CD4-positive, alpha-beta T cell treated with Interleukin-1 beta for 1 hour (primary cell): ENCODE results near the gene ARSB.
"Not testable (repeated sequence)": the region's sequence is repeated elsewhere in the genome, so short reads cannot be mapped to it uniquely, and the experiment has no call there.

Source experiments
- DNase-seq, 2 donors: peaks; one replicate each; pipeline ENCODE4 v3.0.0-alpha.2; 2020 to 2022

ARSB gene

DNA sequence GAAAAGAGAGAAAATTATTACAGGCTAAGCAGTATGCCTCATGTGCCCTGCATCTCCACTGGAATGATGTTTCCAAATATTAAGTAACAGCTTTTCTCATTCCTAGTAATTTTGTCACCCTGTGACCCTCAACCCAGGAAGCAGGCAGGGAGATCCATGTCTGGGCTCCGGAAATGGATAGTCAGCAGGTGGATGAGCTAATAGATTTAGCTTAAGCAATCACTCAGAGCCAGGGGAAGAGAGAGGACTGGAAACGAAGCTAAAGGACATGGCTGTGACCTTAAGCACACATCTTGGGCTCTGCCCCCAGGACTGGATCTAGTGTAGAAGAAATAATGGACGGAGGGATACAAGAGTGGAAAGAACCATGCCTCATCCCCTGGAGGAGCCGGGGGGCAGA is 89.5 kb downstream of the ARSB start:
- DNase-seq = no peak

DNA sequence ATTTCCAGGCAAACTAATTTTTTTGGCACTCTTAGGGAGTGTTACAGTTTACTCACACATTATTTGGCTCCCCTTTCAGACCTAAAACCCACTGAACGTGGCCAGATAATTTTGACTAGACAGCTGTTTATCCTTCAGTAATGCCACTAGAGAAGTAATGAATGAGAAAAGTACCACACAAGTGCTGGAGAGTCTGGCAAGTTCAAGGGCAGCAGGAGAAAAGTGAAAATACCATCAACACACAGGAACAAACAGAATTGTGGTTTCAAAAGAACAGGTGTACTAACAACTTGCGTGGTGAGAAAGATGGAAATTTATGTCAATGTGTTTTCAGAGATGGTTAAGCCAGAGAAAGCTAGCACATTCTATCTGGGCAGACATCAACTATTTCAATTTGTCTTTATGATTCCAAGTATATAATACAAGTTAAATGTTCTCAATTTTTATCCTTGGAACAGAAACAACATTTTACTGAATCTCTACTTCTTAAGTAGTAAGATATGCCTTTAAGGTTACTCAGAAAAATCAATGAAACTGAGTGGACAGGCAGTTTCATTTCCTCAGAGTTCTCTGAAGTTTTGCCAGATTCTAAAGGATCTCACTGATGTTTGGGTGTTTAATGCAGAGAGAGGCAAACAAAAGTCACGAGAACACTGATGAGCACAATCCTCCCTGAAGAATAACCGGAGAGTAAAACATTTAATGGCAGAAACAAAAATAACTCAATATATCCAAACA is 91.0 kb downstream of the ARSB start:
- DNase-seq = no peak

DNA sequence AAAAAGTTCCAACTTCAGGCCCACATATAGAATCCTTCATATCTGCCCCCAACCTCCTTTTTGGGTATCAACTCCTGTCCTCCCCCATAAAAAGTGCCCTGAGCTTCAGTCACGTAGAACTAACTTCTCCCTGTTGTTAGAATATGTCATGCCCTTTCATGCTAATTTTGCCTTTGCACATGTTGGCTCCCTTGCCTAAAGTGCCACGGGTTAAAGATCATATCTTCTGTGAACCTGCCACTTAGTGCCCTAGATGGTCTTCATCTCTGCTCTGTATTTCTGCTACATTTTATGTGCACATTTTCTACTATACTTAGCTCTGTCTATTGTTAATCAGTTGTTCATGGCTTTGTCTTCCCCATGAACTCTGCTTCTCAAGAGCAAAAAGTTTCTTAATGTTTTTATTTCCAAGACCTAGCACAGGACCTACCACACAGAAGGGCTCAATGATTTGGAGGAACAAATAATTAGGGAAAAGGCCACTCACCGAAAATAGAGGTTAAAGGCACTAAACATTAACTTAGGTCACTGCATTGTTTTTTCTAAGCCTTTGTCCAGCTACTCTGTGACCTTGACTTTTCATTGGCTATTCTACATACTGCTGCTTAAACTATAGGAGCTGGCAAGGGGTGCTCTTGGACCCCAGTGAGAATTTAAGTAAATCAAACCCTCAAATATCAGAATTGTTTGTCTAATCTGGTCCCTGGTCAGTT is 94.3 kb downstream of the ARSB start:
- no peak for DNase-seq

DNA sequence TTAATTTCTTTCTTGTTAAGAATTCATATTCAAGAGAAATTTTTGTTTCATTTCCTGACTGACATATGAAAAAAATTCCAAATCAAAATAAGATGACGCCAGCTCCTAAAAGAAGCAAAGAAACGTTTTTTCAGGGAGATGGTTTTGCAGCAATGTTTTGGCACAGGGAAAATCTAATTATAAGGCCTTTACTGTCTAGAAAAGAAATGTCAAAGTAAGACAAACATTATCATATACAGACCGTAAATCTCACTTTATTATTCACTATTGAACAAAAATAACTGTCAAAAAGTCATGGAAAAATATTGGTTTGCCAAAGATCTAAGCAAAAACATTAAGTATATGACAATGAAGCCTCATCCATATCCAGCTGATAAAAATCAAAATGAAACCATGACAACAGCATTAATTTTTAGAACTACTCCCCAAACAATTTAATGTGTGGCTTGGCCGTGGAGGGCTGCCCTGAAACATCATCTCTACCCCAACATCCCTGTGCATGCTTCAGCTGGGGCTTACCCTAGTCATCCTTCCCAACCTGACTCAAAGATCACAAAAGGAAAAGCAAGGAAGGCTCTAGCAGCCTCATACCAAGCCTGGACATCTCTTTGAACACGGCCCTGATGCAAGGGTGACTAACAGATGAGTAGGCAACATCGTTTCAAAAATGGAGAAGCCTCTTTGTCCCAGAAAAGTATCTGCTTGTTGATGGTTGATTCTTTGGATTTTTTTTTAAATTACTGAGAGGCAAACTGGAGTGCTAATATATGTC is 95.6 kb downstream of the ARSB start:
- DNase-seq = no peak

DNA sequence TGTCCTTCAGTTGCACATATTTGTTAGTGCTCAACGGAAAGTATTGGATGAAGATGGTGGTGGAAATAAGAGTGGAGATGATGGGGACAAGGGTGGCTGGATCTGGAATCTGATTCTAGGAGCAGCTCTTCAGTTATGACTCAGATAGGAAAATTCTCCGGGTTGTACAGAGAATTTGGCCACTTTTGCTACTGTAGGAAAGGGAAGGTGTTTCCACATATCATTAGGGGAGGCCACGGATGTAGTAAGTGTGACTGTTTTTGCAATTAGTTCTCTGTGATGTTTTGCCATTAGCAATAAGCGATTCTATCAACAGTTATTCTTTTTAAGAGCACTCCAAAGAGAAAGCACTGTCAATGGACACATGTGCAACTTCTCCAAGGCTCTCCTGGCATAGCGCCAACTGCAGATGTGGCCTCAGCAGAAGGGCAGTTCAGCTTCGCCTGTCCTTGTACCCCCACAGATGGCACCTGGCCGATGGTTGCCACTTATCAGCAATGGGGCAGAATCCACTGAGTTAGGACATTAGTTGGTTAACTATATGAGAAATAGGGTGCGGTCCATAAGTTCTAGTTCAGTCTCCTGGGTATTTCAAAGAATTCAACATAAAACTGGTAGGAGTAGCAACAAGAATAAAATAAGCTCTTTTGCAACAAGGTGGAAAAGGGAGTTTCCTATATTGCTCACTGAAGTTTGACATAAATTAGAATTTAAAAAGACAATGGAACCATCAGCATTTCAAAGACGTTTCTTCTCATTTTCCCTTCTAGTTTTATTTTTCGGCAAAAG is 96.3 kb downstream of the ARSB start:
- no peak for DNase-seq

DNA sequence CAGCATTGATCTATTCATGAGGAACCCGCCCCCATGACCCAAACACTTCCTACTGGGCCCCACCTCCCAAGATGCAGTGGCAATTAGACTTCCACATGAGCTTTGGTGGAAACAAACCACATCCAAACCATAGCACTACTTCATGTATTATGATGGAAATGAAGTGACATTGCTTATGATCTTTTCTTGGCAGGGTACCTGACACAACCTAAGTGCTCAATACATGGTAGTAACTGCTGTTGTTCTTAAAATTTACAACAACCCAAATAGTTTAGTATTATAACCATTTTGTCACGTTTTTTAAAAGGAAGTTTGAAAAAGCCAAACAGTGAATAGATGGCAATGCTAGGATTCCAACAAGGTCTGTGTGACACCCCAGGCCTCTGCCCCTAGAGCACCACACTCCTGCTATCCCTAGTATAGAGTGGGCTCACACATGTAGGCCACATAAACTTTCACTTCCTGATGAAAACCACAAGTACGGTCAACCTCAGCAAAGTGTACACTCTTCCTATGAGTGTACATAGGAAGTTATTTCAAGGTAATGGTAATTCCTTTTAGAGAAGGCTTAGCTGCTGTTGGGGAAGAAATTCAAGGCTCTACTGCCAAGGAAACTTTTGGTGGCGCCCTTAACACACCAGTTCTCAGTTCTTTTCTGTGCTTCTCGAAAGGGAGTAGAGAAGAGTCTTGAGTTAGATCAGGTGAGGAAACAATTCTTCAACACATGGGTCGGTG is 97.6 kb downstream of the ARSB start:
- DNase-seq = peak in 1 of 2 donors; percentile 9

DNA sequence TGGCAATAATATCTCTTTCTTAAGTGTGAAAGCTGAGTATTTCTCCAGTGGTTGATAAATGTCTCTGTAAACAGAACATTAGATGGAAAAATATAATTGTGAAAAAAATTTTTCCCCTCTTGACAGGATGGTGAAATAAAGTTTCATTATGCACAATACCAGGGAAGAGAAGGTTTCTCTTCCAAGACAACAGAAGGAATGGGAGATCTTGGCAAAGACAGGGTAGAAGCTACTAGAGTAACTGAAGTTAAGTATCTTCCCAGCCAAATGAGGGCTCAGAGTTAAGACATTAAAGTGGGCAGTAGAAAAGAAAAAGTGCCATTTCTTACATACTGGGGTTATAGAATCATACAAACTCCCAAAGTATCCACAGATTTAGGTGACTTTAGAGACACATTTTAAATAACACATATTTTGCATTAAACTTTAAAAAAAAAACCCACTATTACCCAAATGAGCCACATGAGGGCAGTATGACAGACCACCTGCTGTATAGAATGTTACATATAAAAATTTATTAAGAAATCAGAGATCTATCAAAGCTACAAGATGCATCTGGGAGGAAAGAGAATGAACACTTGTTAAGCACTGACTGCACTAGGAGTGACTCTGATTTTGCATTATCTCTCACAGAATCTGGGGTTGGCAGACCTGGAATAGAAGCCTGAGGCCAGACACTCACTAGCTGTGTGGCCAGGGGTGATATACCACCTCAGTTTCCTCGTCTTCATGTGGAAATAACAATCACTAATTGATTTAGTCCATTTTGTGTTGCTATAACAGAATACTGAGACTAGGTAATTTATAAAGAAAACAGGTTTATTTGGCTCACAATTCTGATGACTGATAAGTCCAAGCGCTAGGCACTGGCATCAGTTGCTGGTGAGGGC is 98.5 kb downstream of the ARSB start:
- DNase-seq = no peak

DNA sequence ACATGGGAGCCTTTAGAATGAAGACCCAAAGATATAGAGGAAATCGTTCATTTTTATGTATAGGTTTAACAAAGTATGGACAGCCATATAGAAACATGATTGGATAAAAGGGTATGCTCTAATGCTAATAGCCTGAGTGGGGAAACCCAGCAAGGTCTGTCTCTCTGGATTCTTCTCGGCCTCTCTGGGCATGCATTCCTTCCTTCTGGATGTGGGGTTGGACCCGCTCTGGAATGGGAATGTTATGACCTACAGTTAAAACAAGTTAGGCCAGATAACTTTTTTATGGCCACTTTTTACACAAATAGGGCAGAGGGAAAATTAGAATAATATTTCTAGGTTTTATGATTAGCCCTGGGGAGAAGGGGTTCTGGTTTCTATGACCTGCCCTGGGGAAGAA is 103.2 kb downstream of the ARSB start:
- no peak for DNase-seq

DNA sequence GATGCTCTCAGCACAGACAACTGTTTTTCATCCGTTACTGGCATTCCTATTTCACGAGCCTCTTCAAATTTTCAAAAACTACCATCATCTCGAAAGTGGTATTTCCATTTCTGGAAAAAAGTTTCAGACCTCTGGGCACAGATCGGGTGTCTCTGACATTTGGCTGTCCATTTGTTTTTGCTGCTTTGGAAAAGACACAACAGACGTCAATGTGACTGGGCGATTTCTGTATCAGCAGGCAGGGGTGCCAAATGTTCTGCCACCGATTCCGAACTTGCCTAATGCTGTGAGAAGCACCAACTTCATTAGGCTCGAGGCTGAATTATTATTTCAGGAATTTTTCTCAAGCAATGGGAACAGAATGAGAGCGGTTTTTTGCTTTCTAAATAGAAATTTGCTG is 105.6 kb downstream of the ARSB start:
- no peak for DNase-seq

DNA sequence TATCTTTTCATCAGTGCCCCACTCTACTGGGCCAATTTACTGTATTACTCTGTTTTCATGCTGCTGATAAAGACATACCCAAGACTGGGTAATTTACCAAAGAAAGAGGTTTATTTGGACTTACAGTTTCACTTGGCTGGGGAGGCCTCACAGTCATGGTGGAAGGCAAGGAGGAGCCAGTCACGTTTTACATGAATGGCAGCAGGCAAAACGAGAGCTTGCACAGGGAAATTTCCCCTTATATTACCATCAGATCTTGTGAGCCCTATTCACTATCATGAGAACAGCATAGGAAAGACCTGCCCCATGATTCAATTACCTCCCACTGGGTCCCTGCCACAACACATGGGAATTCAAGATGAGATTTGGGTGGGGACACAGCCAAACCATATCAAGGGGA is 119.0 kb downstream of the ARSB start:
- DNase-seq = not testable (repeated sequence)

DNA sequence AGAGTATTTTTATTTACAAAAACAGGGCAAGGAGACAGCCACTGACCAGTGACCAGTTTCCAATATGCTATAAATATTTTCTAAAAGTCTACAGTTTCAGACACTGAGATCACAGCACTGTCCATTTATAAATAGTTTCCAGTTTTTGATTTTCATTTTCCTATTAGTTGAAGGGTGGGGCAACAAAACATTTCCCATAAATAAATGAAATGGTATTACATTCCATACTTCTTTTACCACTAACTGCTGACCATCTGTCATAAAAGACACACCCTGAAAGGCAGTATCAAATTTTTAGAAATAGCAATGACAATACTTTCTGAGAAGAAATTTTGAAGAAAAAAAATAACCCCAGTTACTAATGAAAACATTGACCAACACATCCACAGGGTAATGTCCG is 126.7 kb downstream of the ARSB start:
- DNase-seq = no peak

DNA sequence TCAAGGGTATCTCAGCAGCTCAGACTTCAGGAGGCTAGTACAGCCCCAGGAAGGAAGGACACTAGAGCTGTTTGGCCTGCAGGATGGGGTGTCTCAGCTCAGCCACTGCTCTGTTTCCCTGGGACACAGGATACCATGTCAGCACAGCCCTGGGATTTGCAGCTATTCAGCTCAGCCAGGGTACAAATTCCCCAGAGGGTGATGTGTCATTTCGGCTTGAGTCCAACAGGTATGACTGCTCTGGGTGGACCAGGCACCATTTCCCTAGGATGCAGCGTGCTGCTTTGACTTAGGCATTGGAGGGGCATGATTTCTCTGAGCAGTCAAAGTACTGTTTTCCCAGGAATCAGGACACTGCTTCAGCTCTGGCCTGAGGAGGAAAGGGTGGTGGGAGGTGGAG is 130.1 kb downstream of the ARSB start:
- no peak for DNase-seq

DNA sequence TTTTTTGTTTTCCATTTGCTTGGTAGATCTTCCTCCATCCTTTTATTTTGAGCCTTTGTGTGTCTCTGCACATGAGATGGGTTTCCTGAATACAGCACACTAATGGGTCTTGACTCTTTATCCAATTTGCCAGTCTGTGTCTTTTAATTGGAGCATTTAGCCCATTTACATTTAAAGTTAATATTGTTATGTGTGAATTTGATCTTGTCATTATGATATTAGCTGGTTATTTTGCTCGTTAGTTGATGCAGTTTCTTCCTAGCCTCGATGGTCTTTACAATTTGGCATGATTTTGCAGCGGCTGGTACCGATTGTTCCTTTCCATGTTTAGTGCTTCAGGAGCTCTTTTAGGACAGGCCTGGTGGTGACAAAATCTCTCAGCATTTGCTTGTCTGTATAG is 133.2 kb downstream of the ARSB start:
- DNase-seq = not testable (repeated sequence)

DNA sequence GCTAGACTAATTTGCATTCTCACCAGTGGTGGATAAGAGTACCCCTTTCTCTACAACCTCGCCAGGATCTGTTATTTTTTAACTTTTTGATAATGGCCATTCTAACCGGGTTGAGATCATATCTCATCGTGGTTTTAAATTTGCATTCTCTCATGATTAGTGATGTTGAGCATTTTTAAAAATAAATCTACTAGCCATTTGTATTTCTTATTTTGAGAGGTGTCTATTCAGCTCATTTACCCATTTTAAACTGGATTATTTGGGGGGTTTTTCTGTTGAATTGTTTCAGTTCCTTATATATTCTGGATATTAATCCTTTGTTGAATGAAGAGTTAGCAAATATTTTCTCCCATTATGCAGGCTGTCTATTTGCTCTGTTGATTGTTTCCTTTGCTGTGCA is 139.6 kb downstream of the ARSB start:
- DNase-seq = no peak

DNA sequence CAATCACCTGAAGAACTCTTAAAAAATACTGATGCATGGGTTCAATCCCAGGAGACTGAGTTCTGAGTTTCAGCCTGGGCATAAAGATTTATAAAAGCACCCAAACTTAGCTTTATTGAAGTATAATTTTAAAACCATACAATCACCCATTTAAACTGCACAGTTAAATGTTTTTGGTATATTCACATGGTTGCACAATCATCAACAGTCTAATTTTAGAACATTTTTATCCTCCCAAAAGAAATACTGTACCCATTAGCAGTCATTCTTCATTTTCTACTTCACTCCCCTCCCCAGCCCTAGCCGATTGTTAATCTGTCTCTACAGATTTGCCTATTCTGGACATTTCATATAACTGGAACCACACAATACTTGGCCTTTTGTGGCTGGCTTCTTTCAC is 141.7 kb downstream of the ARSB start:
- no peak for DNase-seq

DNA sequence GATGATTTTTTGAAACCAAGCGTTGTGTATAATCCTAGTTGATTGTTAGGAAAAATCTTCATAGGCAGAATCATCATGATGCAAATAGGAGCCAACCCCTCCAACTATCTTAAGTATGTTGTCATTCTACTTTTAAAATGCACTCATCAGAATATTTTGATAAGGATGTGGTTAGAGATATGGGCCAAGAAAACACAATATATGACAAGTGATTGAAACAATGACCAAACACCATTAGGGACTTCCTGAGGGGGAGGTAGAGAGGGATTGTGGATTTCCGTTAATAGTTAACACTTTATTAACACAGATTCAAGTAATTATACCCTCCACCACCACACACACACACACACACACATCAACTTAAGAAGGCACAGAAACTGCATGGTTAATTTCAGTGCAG is 143.3 kb downstream of the ARSB start:
- DNase-seq = no peak

DNA sequence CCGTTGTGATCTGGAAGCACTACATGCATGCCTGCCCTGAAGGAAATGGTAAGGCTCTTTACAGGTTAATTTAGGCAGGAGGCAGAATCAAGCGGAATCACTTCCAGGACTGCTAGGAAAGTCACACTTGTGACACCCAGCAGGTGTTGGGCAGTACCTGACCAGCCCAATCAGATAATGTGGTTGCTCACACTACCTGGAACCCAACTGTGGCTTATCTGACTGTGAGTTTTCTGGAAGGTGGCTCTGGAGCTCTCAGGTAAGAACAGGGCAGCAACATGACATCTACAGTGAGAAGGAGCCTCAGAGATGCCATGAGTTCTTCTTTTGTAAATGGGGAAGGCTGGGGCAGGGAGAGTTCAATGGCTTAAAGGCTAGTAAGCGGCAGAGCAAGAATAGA is 146.4 kb downstream of the ARSB start:
- no peak for DNase-seq

DNA sequence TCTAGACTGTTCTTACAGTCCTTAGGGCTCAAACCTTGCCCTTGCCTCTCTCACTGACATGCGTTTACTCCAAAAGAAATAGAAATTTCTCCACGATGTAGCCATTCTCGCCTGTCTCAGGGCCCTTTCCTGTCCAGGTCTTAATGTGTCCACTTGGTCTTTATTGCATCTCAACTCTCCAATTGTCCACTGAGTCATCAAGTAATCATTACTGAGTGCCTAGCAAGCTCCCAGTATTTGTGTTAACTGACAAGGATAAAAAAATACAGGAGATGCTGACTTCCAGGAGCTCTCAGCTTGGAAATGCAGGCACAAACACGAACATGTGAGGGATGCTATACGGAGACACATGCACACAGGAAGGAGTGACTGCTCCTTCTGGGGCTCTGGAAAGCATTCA is 147.3 kb downstream of the ARSB start:
- no peak for DNase-seq

DNA sequence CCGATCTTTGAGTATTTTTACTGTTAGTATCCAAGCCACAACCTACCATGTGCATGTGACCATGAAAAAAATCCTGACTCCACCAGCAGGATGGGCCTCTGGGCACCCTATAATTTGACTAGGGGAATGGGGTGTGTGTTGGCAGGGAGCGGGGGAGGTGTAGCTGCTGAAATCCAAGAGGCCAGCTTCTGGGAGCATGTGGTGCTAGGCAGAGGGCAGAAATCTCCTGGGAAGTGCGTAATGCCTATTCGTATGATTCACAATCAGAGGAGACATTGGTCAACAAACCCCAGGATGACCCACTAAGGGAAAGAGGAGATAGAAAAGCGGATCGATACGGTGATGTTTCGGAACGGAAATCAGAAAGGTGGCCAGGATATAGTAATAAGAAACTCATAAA is 149.9 kb downstream of the ARSB start:
- DNase-seq = no peak

DNA sequence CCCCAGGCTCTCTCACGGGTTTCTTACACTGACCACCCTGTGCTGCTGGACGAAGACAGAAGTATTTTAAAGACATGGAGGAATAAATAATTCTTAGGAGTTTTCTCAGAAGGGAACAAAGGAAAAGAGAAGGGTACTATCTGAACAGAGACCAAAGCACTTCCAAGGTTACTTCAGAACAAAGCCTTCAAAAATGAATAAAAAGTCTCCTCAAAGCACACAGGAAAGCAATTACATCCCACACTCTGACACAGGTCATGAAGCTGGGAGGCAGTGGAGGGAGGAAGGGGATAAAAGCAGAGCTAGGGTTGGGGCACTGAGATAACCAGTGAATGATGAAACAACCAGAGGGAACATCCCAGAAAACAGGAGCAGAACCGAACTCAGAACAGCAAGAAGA is 151.8 kb downstream of the ARSB start:
- no peak for DNase-seq

DNA sequence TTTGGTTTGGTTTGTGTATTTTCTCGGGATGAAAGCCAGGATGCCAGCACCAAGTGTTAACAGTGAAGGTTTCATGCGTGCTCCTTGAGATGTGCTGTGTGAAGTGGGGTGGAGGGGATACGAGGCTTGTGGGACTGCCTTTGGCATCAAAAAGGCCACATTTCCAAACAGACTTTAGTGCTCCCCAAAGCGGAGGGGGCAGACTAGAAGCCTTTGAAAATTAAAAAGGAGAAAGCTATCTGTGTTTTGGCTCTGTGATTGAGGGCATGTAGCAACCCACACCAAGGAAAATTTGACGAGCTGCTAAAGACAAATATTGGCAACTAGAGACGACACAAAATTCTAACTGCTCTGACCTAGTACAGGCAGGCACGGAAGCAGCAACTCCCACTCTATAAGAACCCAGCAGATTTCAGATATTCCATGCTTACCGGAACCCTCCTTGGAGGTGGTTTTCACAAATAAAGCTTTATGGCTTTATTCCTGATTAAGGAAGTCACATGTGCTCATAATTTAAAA is 154.5 kb downstream of the ARSB start:
- no peak for DNase-seq
